Measurements from ENCODE around the gene NSG1. TPM values are rescaled to one million over a fixed set of nuclear protein-coding genes. Genes with fewer than 3 reads are reported as not detected.

Gene NSG1
- total RNA-seq, 1 donor from 2014 or later: not detected

GRCh38 chr4:4374388-4375098 lies 12.4 kb upstream of the NSG1 start:
- no peaks in the 10 kb centered on the region for H3K36me3 Mint-ChIP-seq (ENCODE audit: unreplicated experiment)
- H3K4me1 Mint-ChIP-seq (ENCODE audit: unreplicated experiment): no peaks in the 10 kb centered on the region
- TF ChIP-seq CTCF (IDR thresholded peaks at IDR 0.05): no peak

GRCh38 chr4:4376074-4376473 lies 10.8 kb upstream of the NSG1 start:
- Mint-ChIP-seq H3K27me3 (ENCODE audit: unreplicated experiment) (peaks cover 39% of the 10 kb centered on the region), H3K36me3 (ENCODE audit: unreplicated experiment) (no peaks in the 10 kb centered on the region), H3K4me1 (ENCODE audit: unreplicated experiment) (no peaks in the 10 kb centered on the region), H3K27ac (ENCODE audit: unreplicated experiment) (no peak overlapping the region), H3K4me3 (ENCODE audit: unreplicated experiment) (no peak overlapping the region), H3K9me3 (ENCODE audit: unreplicated experiment) (no peaks in the 10 kb centered on the region)
- no peak for TF ChIP-seq CTCF (IDR thresholded peaks at IDR 0.05)
- no peak for DNase-seq (ENCODE audit: extremely low spot score, unreplicated experiment)

More at GRCh38 chr4:4374388-4375098, 12.4 kb upstream of the NSG1 start:
- no peak for DNase-seq (ENCODE audit: extremely low spot score, unreplicated experiment)
- H3K9me3 Mint-ChIP-seq (ENCODE audit: unreplicated experiment): no peaks in the 10 kb centered on the region
- H3K27ac Mint-ChIP-seq (ENCODE audit: unreplicated experiment): no peak overlapping the region
- no peak overlapping the region for H3K4me3 Mint-ChIP-seq (ENCODE audit: unreplicated experiment)
- H3K27me3 Mint-ChIP-seq (ENCODE audit: unreplicated experiment): peaks cover 29% of the 10 kb centered on the region

GRCh38 chr4:4377191-4377590 lies 9.7 kb upstream of the NSG1 start:
- Mint-ChIP-seq H3K4me3 (ENCODE audit: unreplicated experiment) (no peak overlapping the region), H3K4me1 (ENCODE audit: unreplicated experiment) (no peaks in the 10 kb centered on the region), H3K27ac (ENCODE audit: unreplicated experiment) (no peak overlapping the region), H3K9me3 (ENCODE audit: unreplicated experiment) (no peaks in the 10 kb centered on the region), H3K36me3 (ENCODE audit: unreplicated experiment) (no peaks in the 10 kb centered on the region), H3K27me3 (ENCODE audit: unreplicated experiment) (peaks cover 41% of the 10 kb centered on the region)
- TF ChIP-seq CTCF (IDR thresholded peaks at IDR 0.05): no peak
- DNase-seq (ENCODE audit: extremely low spot score, unreplicated experiment): no peak

- Mint-ChIP-seq H3K27ac (ENCODE audit: unreplicated experiment) (no peak overlapping the region), H3K9me3 (ENCODE audit: unreplicated experiment) (no peaks in the 10 kb centered on the region), H3K27me3 (ENCODE audit: unreplicated experiment) (peaks cover 47% of the 10 kb centered on the region), H3K36me3 (ENCODE audit: unreplicated experiment) (no peaks in the 10 kb centered on the region), H3K4me1 (ENCODE audit: unreplicated experiment) (no peaks in the 10 kb centered on the region), H3K4me3 (ENCODE audit: unreplicated experiment) (no peak overlapping the region)
- TF ChIP-seq CTCF (IDR thresholded peaks at IDR 0.05): no peak
- no peak for DNase-seq (ENCODE audit: extremely low spot score, unreplicated experiment)
Observed at GRCh38 chr4:4377732-4378460, 9.0 kb upstream of the NSG1 start.

- no peak overlapping the region for H3K4me3 Mint-ChIP-seq (ENCODE audit: unreplicated experiment)
Observed at GRCh38 chr4:4379540-4380087, 7.3 kb upstream of the NSG1 start.

More at GRCh38 chr4:4379540-4380087, 7.3 kb upstream of the NSG1 start:
- no peak for TF ChIP-seq CTCF (IDR thresholded peaks at IDR 0.05)
- Mint-ChIP-seq H3K9me3 (ENCODE audit: unreplicated experiment) (no peaks in the 10 kb centered on the region), H3K4me1 (ENCODE audit: unreplicated experiment) (no peaks in the 10 kb centered on the region), H3K27ac (ENCODE audit: unreplicated experiment) (no peak overlapping the region), H3K27me3 (ENCODE audit: unreplicated experiment) (peaks cover 64% of the 10 kb centered on the region), H3K36me3 (ENCODE audit: unreplicated experiment) (no peaks in the 10 kb centered on the region)
- no peak for DNase-seq (ENCODE audit: extremely low spot score, unreplicated experiment)

All from osteocyte (in vitro differentiated cells).